NOMO-1 (cell line): ENCODE data around the gene C1QL4.
A peak's percentile ranks its signal among the peaks of the same experiment; 100 is the strongest.
"Not testable (repeated sequence)": the region's sequence is repeated elsewhere in the genome, so short reads cannot be mapped to it uniquely, and the experiment has no call there.

ENCODE experiments used
- DNase-seq, 2 experiments: peaks; one replicate each; lab custom pipeline; 2025; ENCODE audit not compliant: unreplicated experiment in 2 of 2; lab: John Stamatoyannopoulos, UW

The C1QL4 gene

GRCh38 chr12:49334681-49335080 lies 2.3 kb downstream of the C1QL4 start:
- no peak for DNase-seq

GRCh38 chr12:49334226-49334625 lies 2.8 kb downstream of the C1QL4 start:
- no peak for DNase-seq

GRCh38 chr12:49333778-49334177 lies 3.2 kb downstream of the C1QL4 start:
- DNase-seq: not testable (repeated sequence)

- DNase-seq: no peak
Measured at GRCh38 chr12:49332891-49333371, 4.1 kb downstream of the C1QL4 start.

GRCh38 chr12:49332441-49332861 lies 4.5 kb downstream of the C1QL4 start:
- no peak for DNase-seq

- DNase-seq: peak; percentile 89 to 93
Measured at GRCh38 chr12:49331380-49332222, 5.4 kb downstream of the C1QL4 start.

GRCh38 chr12:49330631-49331379 lies 6.2 kb downstream of the C1QL4 start:
- DNase-seq: no peak

- no peak for DNase-seq
Measured at GRCh38 chr12:49330032-49330619, 6.9 kb downstream of the C1QL4 start.

GRCh38 chr12:49328816-49329215 lies 8.2 kb downstream of the C1QL4 start:
- DNase-seq: no peak

GRCh38 chr12:49327887-49328286 lies 9.1 kb downstream of the C1QL4 start:
- no peak for DNase-seq

GRCh38 chr12:49327368-49327767 lies 9.6 kb downstream of the C1QL4 start:
- DNase-seq: no peak

GRCh38 chr12:49325606-49326005 lies 11.4 kb downstream of the C1QL4 start:
- no peak for DNase-seq

GRCh38 chr12:49323524-49324097 lies 13.4 kb downstream of the C1QL4 start:
- DNase-seq: no peak

GRCh38 chr12:49322708-49323523 lies 14.1 kb downstream of the C1QL4 start, which contains the start of gene TROAP:
Gene TROAP, plus strand, starts transcription at chr12:49323255. Its CDS starts 354 bp downstream, at chr12:49323609.
- peak; percentile 98 to 99 for DNase-seq

- DNase-seq: no peak
Measured at GRCh38 chr12:49322367-49322707, 14.7 kb downstream of the C1QL4 start.

GRCh38 chr12:49320411-49321103 lies 16.4 kb downstream of the C1QL4 start:
- DNase-seq: not testable (repeated sequence)

GRCh38 chr12:49317118-49317517 lies 19.9 kb downstream of the C1QL4 start:
- not testable (repeated sequence) for DNase-seq

GRCh38 chr12:49314811-49315210 lies 22.2 kb downstream of the C1QL4 start:
- no peak for DNase-seq

GRCh38 chr12:49310451-49311000 lies 26.5 kb downstream of the C1QL4 start:
- DNase-seq: not testable (repeated sequence)
